Spleen (tissue), 7 donors: ENCODE results near the gene ZNF578.
"Not testable (repeated sequence)": the region's sequence is repeated elsewhere in the genome, so short reads cannot be mapped to it uniquely, and the experiment has no call there.

ENCODE experiments used
- CTCF ChIP-seq, 11 experiments: fragments of 200-600 bp in 7 of 11; fragments of 450-650 bp in 4 of 11; sonication (generic) in 4 of 11; IDR thresholded peaks in 8 of 11; conservative IDR thresholded peaks in 3 of 11; 1 replicate in 7 of 11; 2 replicates in 4 of 11; pipeline versions ENCODE4 v1.4.0 to v1.8.0; 2016 to 2021; ENCODE audit warnings: antibody characterized with exemption in 11 of 11, inconsistent platforms in 4 of 11, mild to moderate bottlenecking in 1 of 11
- POLR2A ChIP-seq, 3 donors: fragments of 450-650 bp; IDR thresholded peaks; one replicate each; pipeline ENCODE4 v1.5.1; 2017; ENCODE audit warnings: antibody characterized with exemption in 3 of 3, mild to moderate bottlenecking in 1 of 3
- POLR2AphosphoS5 ChIP-seq, 3 donors: sonication (generic); formaldehyde crosslinking; IDR thresholded peaks; one replicate each; pipeline ENCODE4 v1.5.1; 2017; ENCODE audit warnings: antibody characterized with exemption in 3 of 3
- donor health status: DM: no; HTN: no; CAD: no; lungs with moderate emphysema.
- donor health status: DM: no; HTN: no; CAD: no.
- donor health status: DM: no; HTN: no; CAD: no.

GRCh38 chr19:52535385-52535770, 82.0 kb downstream of the ZNF578 start:
- TF ChIP-seq CTCF (IDR thresholded peaks at IDR 0.05 in 8 of 11, conservative IDR thresholded peaks at IDR 0.05 in 3 of 11); POLR2A (IDR thresholded peaks at IDR 0.05); POLR2AphosphoS5 (IDR thresholded peaks at IDR 0.05): not testable (repeated sequence)
